ENCODE measurements around the gene COMMD3. TPM values are rescaled to one million over a fixed set of nuclear protein-coding genes. Genes with fewer than 3 reads are reported as not detected.

Gene COMMD3
- total RNA-seq, 1 donor from 2014 or later, result 92.4 TPM

DNA sequence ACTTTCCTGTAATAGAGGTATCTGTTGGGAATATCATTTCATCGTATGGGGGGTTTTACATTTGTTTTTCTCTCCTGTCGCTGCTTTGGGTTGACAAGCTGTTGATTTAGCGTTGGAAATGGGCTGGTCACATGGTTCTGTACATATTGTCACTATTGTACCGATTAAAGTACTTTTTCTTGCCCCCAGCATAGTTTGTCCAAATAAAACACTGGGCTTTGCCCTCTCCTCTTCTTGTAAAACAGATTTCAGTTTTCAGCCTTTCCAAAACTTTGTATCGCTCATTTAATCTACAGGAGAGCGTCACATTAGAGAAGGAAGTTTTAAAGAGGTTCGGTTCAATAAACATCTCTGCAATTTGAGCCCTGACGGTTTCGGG is 8.7 kb downstream of the COMMD3 start:
- Histone ChIP-seq H3K36me3 (ENCODE audit: control insufficient read depth, insufficient read depth, low read length) (no peaks in the 10 kb centered on the region), H3K27me3 (ENCODE audit: control insufficient read depth, insufficient read depth, low read length) (peaks cover 15% of the 10 kb centered on the region), H3K4me3 (ENCODE audit: low read depth, low read length) (peak overlapping the region; percentile 50)
- DNase-seq (ENCODE audit: low read depth), result no peak
- TF ChIP-seq, protein P1, sequence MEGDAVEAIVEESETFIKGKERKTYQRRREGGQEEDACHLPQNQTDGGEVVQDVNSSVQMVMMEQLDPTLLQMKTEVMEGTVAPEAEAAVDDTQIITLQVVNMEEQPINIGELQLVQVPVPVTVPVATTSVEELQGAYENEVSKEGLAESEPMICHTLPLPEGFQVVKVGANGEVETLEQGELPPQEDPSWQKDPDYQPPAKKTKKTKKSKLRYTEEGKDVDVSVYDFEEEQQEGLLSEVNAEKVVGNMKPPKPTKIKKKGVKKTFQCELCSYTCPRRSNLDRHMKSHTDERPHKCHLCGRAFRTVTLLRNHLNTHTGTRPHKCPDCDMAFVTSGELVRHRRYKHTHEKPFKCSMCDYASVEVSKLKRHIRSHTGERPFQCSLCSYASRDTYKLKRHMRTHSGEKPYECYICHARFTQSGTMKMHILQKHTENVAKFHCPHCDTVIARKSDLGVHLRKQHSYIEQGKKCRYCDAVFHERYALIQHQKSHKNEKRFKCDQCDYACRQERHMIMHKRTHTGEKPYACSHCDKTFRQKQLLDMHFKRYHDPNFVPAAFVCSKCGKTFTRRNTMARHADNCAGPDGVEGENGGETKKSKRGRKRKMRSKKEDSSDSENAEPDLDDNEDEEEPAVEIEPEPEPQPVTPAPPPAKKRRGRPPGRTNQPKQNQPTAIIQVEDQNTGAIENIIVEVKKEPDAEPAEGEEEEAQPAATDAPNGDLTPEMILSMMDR (IDR thresholded peaks at IDR 0.05; ENCODE audit: insufficient read depth, low read length, poor library complexity, severe bottlenecking), result no peak

DNA sequence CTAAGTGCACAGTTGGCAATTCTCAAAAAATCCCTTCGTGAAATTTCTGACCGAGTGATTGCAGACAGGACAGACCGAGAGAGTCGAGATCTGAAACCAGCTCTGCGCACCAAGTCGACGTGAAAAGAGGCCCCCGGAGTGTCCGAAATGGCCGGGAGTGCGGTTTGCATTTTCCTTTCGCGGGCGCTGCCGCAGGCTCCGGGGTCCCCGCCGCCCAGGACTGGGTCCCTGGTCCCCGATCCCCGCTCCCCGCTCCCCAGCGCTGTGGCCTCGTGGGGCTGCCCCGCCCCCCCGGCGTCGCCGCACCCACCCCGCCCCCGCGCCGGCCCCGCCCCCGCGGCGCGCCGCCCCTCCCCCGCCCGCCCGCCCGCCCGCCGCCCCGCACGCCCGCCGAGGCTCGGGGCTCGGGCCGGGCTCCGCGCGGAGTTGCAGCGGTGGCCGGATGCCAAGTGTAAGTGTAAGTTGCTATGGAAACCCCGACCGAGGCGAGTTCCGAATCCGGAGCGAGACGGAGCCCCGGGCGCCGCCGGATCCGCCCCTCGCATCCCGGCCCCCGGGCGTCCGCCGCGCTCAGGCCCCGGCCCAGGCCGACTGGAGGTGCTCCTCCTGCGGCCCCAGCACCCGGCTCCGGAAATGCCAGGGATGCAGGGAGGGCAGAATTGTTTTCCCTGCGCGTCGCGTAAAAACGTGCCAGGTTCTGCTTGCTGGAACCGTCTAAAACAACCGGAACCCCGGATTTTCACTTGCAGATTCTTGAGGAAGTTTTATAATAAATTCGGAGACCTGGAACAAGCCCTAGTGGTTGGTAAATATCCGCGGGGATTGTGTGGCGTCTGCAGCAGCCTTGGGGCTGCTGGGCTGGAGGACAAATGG is 9.3 kb downstream of the COMMD3 start:
- peak overlapping the region; percentile 50 for H3K4me3 ChIP-seq (ENCODE audit: low read depth, low read length)
- no peaks in the 10 kb centered on the region for H3K36me3 ChIP-seq (ENCODE audit: control insufficient read depth, insufficient read depth, low read length)
- no peak for DNase-seq (ENCODE audit: low read depth)
- TF ChIP-seq, protein P1 (IDR thresholded peaks at IDR 0.05; ENCODE audit: insufficient read depth, low read length, poor library complexity, severe bottlenecking), result no peak
- H3K27me3 ChIP-seq (ENCODE audit: control insufficient read depth, insufficient read depth, low read length), result peaks cover 15% of the 10 kb centered on the region

DNA sequence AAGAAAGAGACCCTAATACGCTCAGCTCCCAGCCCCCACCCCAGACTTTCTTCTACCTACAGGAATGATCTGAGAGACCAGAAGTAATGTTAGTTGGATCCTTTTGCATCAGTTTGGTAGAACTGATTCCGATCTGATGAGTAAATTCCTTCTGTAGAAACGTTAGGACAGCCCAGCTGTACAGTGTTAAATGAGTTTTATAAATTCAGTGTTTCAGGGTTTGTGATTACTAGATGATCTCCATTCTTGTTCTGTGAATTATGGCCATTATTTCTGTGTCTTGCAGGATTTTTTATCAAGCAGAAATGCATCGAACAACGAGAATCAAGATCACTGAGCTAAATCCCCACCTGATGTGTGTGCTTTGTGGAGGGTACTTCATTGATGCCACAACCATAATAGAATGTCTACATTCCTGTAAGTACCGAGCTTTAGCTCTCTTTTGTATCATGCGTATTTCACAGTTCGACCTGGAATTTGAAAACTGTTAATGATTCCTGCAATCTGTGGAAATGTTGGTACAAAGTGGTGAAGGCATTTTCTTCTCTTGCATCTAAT is 10.0 kb downstream of the COMMD3 start:
- H3K27me3 ChIP-seq (ENCODE audit: control insufficient read depth, insufficient read depth, low read length), result peaks cover 15% of the 10 kb centered on the region
- DNase-seq (ENCODE audit: low read depth), result no peak
- TF ChIP-seq, protein P1 (IDR thresholded peaks at IDR 0.05; ENCODE audit: insufficient read depth, low read length, poor library complexity, severe bottlenecking), result no peak
- H3K4me3 ChIP-seq (ENCODE audit: low read depth, low read length), result peak overlapping the region; percentile 50
- no peaks in the 10 kb centered on the region for H3K36me3 ChIP-seq (ENCODE audit: control insufficient read depth, insufficient read depth, low read length)

DNA sequence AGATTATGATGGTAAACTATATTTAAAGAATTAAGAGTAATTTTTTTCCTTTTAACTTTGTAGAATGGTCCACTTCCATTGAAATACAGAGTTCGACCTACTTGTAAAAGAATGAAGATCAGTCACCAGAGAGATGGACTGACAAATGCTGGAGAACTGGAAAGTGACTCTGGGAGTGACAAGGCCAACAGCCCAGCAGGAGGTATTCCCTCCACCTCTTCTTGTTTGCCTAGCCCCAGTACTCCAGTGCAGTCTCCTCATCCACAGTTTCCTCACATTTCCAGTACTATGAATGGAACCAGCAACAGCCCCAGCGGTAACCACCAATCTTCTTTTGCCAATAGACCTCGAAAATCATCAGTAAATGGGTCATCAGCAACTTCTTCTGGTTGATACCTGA is 13.0 kb downstream of the COMMD3 start:
- Histone ChIP-seq H3K36me3 (ENCODE audit: control insufficient read depth, insufficient read depth, low read length) (no peaks in the 10 kb centered on the region), H3K27me3 (ENCODE audit: control insufficient read depth, insufficient read depth, low read length) (peaks cover 2% of the 10 kb centered on the region), H3K4me3 (ENCODE audit: low read depth, low read length) (no peak overlapping the region)
- TF ChIP-seq, protein P1 (IDR thresholded peaks at IDR 0.05; ENCODE audit: insufficient read depth, low read length, poor library complexity, severe bottlenecking), result no peak
- DNase-seq (ENCODE audit: low read depth), result no peak

DNA sequence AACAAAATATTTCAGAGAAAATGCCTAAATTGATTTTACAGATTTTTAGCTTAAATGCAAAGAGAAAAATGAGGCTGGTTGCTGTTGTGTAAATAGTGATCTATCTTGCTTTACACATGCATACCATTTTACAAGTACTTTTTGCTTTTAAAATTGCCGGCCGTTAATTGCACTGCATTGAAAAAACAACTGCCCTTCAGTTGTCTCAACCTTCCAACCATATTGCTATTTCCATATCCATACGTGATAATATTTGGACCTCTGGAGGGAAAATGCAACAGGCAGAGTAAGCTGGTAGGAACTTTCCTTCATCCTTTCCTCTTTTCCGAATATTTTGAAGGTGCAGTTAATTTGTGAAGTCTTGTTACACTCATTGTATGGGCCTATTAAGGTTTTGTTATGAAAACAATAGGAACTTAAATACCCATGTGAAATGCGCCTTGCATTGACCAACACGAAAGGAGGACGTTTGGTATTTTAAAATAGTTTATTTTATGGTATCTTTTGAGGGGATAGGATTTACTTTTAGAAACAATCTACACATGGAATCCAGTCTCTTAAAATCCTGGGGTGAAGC is 16.0 kb downstream of the COMMD3 start:
- no peak overlapping the region for H3K4me3 ChIP-seq (ENCODE audit: low read depth, low read length)
- TF ChIP-seq, protein P1 (IDR thresholded peaks at IDR 0.05; ENCODE audit: insufficient read depth, low read length, poor library complexity, severe bottlenecking), result no peak

More for the DNA sequence above, 16.0 kb downstream of the COMMD3 start:
- no peaks in the 10 kb centered on the region for H3K36me3 ChIP-seq (ENCODE audit: control insufficient read depth, insufficient read depth, low read length)
- DNase-seq (ENCODE audit: low read depth), result no peak
- H3K27me3 ChIP-seq (ENCODE audit: control insufficient read depth, insufficient read depth, low read length), result peaks cover 32% of the 10 kb centered on the region

Measured in kidney epithelial cell (primary cell).